ENCODE results near the gene ARHGAP24. TPM values are rescaled to one million over a fixed set of nuclear protein-coding genes. Genes with fewer than 3 reads are reported as not detected.
"Not testable (repeated sequence)": the region's sequence is repeated elsewhere in the genome, so short reads cannot be mapped to it uniquely, and the experiment has no call there.

ARHGAP24 gene
- total RNA-seq, 1 donor from 2014 or later, result 61.1 TPM

- Histone ChIP-seq H3K27ac (ENCODE audit: low read depth, low read length) (no peak overlapping the region), H3K4me1 (ENCODE audit: control insufficient read depth in 3 of 3, insufficient read depth in 3 of 3, low read length in 3 of 3) (peaks cover 0 to 6% (median 0%) of the 10 kb centered on the region in 3 donors), H3K9ac (ENCODE audit: low read depth in 1 of 3, low read length in 3 of 3) (no peak overlapping the region), H3K36me3 (ENCODE audit: control insufficient read depth in 3 of 3, insufficient read depth in 3 of 3, low read length in 3 of 3) (no peaks in the 10 kb centered on the region), H3K4me3 (ENCODE audit: low read length in 3 of 3) (no peak overlapping the region), H3K9me3 (ENCODE audit: control insufficient read depth in 3 of 3, low read length in 3 of 3) (no peaks in the 10 kb centered on the region), H3K27me3 (ENCODE audit: control insufficient read depth in 3 of 3, insufficient read depth in 3 of 3, low read length in 3 of 3) (no peaks in the 10 kb centered on the region)
Measured at GRCh38 chr4:85496933-85497332, 22.0 kb downstream of the ARHGAP24 start.

DNA sequence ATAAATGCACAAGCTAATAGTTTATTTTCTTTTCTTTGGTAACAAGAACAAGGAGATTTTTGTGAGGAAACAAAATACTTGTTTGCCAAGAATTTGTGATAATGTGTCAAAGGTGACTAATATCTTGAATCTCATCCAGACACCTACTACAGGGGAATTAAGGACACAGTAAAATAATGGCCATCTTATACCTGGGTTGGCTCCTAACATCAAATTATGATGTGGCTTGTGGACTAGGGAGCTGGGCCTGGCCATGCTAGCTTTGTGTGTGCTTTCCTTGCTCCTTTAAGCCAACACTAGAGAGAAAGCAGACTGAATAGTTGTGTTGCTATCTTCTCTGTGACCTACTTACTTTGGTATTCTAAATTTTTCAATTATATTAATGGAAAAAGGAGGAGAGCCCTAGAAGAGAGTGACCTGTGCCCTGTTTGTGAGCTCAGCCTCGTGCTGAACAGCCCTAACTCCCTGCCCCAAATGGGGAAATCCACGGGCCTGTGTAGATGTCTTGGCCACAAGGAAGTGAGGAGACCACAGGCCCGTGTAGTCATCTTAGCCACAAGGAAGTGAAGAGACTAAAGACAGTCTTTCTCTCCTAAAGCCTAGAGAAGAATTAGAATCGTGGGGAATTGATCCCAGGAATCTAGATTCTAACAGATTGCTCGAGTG, 23.3 kb downstream of the ARHGAP24 start:
- H3K9ac ChIP-seq (ENCODE audit: low read depth in 1 of 3, low read length in 3 of 3), result no peak overlapping the region
- H3K27me3 ChIP-seq (ENCODE audit: control insufficient read depth in 3 of 3, insufficient read depth in 3 of 3, low read length in 3 of 3), result no peaks in the 10 kb centered on the region
- H3K9me3 ChIP-seq (ENCODE audit: control insufficient read depth in 3 of 3, low read length in 3 of 3), result no peaks in the 10 kb centered on the region
- no peaks in the 10 kb centered on the region for H3K36me3 ChIP-seq (ENCODE audit: control insufficient read depth in 3 of 3, insufficient read depth in 3 of 3, low read length in 3 of 3)
- H3K4me3 ChIP-seq (ENCODE audit: low read length in 3 of 3), result no peak overlapping the region
- no peak overlapping the region for H3K27ac ChIP-seq (ENCODE audit: low read depth, low read length)
- H3K4me1 ChIP-seq (ENCODE audit: control insufficient read depth in 3 of 3, insufficient read depth in 3 of 3, low read length in 3 of 3), result peaks cover 0 to 6% (median 0%) of the 10 kb centered on the region in 3 donors

DNA sequence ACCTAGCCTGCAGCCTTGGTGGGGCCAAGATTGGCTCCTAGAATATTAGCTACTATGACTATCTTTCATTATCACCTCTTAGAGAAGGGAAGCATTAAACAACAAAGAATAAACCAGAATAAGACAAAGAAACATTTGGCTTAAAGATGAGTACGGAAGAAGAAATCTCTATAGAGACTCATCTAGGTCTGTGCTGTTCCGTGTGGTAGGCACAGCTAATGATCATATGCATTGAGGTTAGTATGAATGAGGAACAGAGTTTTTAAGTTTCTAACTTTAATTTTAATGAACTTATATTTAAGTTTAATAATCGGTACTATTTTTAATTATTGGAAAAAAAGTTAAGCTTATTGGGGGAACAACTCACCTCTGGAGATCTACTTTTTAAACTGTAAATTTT, 24.6 kb downstream of the ARHGAP24 start:
- Histone ChIP-seq H3K4me1 (ENCODE audit: control insufficient read depth in 3 of 3, insufficient read depth in 3 of 3, low read length in 3 of 3) (peaks cover 0 to 6% (median 0%) of the 10 kb centered on the region in 3 donors), H3K27ac (ENCODE audit: low read depth, low read length) (no peak overlapping the region), H3K9ac (ENCODE audit: low read depth in 1 of 3, low read length in 3 of 3) (no peak overlapping the region), H3K4me3 (ENCODE audit: low read length in 3 of 3) (no peak overlapping the region), H3K36me3 (ENCODE audit: control insufficient read depth in 3 of 3, insufficient read depth in 3 of 3, low read length in 3 of 3) (no peaks in the 10 kb centered on the region), H3K9me3 (ENCODE audit: control insufficient read depth in 3 of 3, low read length in 3 of 3) (no peaks in the 10 kb centered on the region), H3K27me3 (ENCODE audit: control insufficient read depth in 3 of 3, insufficient read depth in 3 of 3, low read length in 3 of 3) (no peaks in the 10 kb centered on the region)

DNA sequence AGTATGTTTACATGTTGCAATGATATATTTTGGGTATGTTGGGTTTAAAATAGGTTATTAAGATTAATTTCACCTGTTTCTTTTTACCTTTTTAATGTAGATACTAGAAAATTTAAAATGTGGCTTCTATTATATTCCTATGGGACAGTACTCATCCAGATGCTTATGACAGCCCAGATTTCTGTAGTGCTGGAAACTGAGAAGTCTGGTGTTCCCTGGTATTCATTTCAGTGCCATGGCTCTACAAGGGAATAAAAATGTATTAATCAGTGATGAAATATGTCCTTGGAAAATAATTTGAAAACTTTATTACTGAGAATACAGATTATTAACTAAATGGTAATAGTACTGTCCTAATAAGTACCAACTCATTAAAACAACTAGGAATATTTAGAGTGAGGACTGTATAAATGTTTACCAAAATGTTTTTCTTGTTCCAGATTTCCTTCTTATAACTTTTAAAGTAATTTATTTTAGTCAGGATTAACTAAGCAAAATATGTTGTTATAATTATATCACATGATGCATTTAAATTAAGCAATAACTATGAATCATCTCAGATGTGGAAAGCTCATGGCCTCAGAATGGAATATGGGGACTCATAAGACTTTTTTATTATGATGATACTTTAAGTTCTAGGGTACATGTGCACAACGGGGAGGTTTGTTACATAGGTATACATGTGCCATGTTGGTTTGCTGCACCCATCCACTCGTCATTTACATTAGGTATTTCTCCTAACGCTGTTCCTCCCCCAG, 25.3 kb downstream of the ARHGAP24 start:
- Histone ChIP-seq H3K4me1 (ENCODE audit: control insufficient read depth in 3 of 3, insufficient read depth in 3 of 3, low read length in 3 of 3) (peaks cover 0 to 6% (median 0%) of the 10 kb centered on the region in 3 donors), H3K27ac (ENCODE audit: low read depth, low read length) (no peak overlapping the region), H3K9me3 (ENCODE audit: control insufficient read depth in 3 of 3, low read length in 3 of 3) (no peaks in the 10 kb centered on the region), H3K36me3 (ENCODE audit: control insufficient read depth in 3 of 3, insufficient read depth in 3 of 3, low read length in 3 of 3) (no peaks in the 10 kb centered on the region), H3K9ac (ENCODE audit: low read depth in 1 of 3, low read length in 3 of 3) (no peak overlapping the region), H3K27me3 (ENCODE audit: control insufficient read depth in 3 of 3, insufficient read depth in 3 of 3, low read length in 3 of 3) (no peaks in the 10 kb centered on the region), H3K4me3 (ENCODE audit: low read length in 3 of 3) (no peak overlapping the region)

DNA sequence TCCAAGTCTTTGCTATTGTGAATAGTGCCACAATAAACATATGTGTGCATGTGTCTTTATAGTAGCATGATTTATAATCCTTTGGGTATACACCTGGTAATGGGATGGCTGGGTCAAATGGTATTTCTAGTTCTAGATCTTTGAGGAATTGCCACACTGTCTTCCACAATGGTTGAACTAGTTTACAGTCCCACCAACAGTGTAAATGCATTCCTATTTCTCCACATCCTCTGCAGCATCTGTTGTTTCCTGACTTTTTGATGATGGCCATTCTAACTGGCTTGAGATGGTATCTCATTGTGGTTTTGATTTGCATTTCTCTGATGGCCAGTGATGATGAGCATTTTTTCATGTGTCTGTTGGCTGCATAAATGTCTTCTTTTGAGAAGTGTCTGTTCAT, 26.2 kb downstream of the ARHGAP24 start:
- not testable (repeated sequence) for H3K9me3 ChIP-seq (ENCODE audit: control insufficient read depth in 3 of 3, low read length in 3 of 3); H3K9ac ChIP-seq (ENCODE audit: low read depth in 1 of 3, low read length in 3 of 3); H3K27ac ChIP-seq (ENCODE audit: low read depth, low read length); H3K36me3 ChIP-seq (ENCODE audit: control insufficient read depth in 3 of 3, insufficient read depth in 3 of 3, low read length in 3 of 3); H3K4me1 ChIP-seq (ENCODE audit: control insufficient read depth in 3 of 3, insufficient read depth in 3 of 3, low read length in 3 of 3); H3K4me3 ChIP-seq (ENCODE audit: low read length in 3 of 3); H3K27me3 ChIP-seq (ENCODE audit: control insufficient read depth in 3 of 3, insufficient read depth in 3 of 3, low read length in 3 of 3)

- H3K9me3 ChIP-seq (ENCODE audit: control insufficient read depth in 3 of 3, low read length in 3 of 3), result no peaks in the 10 kb centered on the region
- no peaks in the 10 kb centered on the region for H3K27me3 ChIP-seq (ENCODE audit: control insufficient read depth in 3 of 3, insufficient read depth in 3 of 3, low read length in 3 of 3)
- no peaks in the 10 kb centered on the region for H3K36me3 ChIP-seq (ENCODE audit: control insufficient read depth in 3 of 3, insufficient read depth in 3 of 3, low read length in 3 of 3)
- H3K4me3 ChIP-seq (ENCODE audit: low read length in 3 of 3), result no peak overlapping the region
- H3K9ac ChIP-seq (ENCODE audit: low read depth in 1 of 3, low read length in 3 of 3), result no peak overlapping the region
- H3K27ac ChIP-seq (ENCODE audit: low read depth, low read length), result no peak overlapping the region
- no peaks in the 10 kb centered on the region for H3K4me1 ChIP-seq (ENCODE audit: control insufficient read depth in 3 of 3, insufficient read depth in 3 of 3, low read length in 3 of 3)
Measured at GRCh38 chr4:85508654-85509053, 33.7 kb downstream of the ARHGAP24 start.

GRCh38 chr4:85509882-85510631, 35.1 kb downstream of the ARHGAP24 start:
- H3K4me3 ChIP-seq (ENCODE audit: low read length in 3 of 3), result no peak overlapping the region
- H3K36me3 ChIP-seq (ENCODE audit: control insufficient read depth in 3 of 3, insufficient read depth in 3 of 3, low read length in 3 of 3), result no peaks in the 10 kb centered on the region
- no peaks in the 10 kb centered on the region for H3K9me3 ChIP-seq (ENCODE audit: control insufficient read depth in 3 of 3, low read length in 3 of 3)

DNA sequence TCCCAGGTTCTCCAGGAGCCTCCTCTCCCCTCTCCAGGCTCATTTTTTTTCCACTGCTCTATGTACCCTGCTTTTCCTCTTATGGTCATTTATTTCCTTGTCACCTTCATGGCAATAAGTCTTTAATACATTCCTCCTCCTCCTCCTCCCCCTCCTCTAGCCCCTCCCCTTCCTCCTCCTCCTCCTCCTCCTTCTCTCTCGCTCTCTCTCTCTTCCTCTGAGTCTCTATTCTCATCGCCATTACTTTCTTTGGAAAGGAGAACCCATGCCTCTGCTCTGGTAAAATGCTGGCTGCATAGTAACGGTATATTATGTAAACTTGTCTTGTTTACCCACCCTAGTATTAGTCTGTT, 35.7 kb downstream of the ARHGAP24 start:
- Histone ChIP-seq H3K9ac (ENCODE audit: low read depth in 1 of 3, low read length in 3 of 3) (no peak overlapping the region), H3K27me3 (ENCODE audit: control insufficient read depth in 3 of 3, insufficient read depth in 3 of 3, low read length in 3 of 3) (no peaks in the 10 kb centered on the region), H3K9me3 (ENCODE audit: control insufficient read depth in 3 of 3, low read length in 3 of 3) (no peaks in the 10 kb centered on the region), H3K4me3 (ENCODE audit: low read length in 3 of 3) (no peak overlapping the region), H3K27ac (ENCODE audit: low read depth, low read length) (no peak overlapping the region), H3K36me3 (ENCODE audit: control insufficient read depth in 3 of 3, insufficient read depth in 3 of 3, low read length in 3 of 3) (no peaks in the 10 kb centered on the region), H3K4me1 (ENCODE audit: control insufficient read depth in 3 of 3, insufficient read depth in 3 of 3, low read length in 3 of 3) (peaks cover 0 to 4% (median 0%) of the 10 kb centered on the region in 3 donors)

More at GRCh38 chr4:85509882-85510631, 35.1 kb downstream of the ARHGAP24 start:
- H3K27me3 ChIP-seq (ENCODE audit: control insufficient read depth in 3 of 3, insufficient read depth in 3 of 3, low read length in 3 of 3), result no peaks in the 10 kb centered on the region
- peaks cover 0 to 4% (median 0%) of the 10 kb centered on the region in 3 donors for H3K4me1 ChIP-seq (ENCODE audit: control insufficient read depth in 3 of 3, insufficient read depth in 3 of 3, low read length in 3 of 3)
- no peak overlapping the region for H3K9ac ChIP-seq (ENCODE audit: low read depth in 1 of 3, low read length in 3 of 3)
- no peak overlapping the region for H3K27ac ChIP-seq (ENCODE audit: low read depth, low read length)

DNA sequence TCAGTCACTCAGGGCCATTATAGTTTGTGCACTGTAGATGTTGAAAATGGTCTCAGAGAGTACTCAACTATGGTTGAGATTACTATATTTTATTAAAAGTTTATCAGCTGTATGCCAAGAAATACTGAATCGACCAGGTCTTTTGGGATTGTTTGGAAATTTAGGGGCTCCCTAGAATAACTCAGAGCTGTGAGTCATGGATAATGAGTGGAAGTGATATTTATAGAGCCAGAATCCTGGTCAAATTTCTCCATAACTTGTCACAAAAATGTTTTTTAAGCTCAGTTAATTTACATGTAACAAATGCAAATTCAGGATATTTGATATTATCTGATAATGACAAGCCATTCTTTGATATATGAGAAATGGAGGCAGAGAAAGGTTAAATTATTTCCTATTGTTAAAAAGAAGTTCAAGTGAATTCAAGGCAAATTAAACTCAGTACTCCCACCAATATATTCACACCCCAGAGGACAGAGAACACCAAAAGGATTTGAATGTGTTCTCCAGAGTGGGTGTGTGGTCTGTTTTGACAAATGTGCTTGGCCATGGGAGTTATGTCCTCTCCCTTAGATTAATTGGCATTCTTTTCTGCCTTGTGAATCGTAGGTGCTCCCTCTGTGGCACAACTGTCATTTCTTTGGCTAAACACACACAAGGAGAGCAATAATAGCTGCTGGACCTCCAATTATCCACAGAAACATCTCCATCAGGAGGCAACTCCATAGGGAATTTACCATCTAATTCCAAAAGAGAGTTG, 37.7 kb downstream of the ARHGAP24 start:
- H3K4me1 ChIP-seq (ENCODE audit: control insufficient read depth in 3 of 3, insufficient read depth in 3 of 3, low read length in 3 of 3), result peaks cover 0 to 4% (median 0%) of the 10 kb centered on the region in 3 donors
- H3K36me3 ChIP-seq (ENCODE audit: control insufficient read depth in 3 of 3, insufficient read depth in 3 of 3, low read length in 3 of 3), result no peaks in the 10 kb centered on the region
- no peak overlapping the region for H3K4me3 ChIP-seq (ENCODE audit: low read length in 3 of 3)
- H3K9ac ChIP-seq (ENCODE audit: low read depth in 1 of 3, low read length in 3 of 3), result no peak overlapping the region
- no peak overlapping the region for H3K27ac ChIP-seq (ENCODE audit: low read depth, low read length)
- H3K9me3 ChIP-seq (ENCODE audit: control insufficient read depth in 3 of 3, low read length in 3 of 3), result no peaks in the 10 kb centered on the region
- H3K27me3 ChIP-seq (ENCODE audit: control insufficient read depth in 3 of 3, insufficient read depth in 3 of 3, low read length in 3 of 3), result no peaks in the 10 kb centered on the region
